EH (cell line): ENCODE results near the gene FBXW2.

Experiments
- DNase-seq: peaks from one replicate; pipeline ENCODE4 v3.0.0-alpha.2; 2015; ENCODE audit warnings: low read depth

Gene FBXW2

DNA sequence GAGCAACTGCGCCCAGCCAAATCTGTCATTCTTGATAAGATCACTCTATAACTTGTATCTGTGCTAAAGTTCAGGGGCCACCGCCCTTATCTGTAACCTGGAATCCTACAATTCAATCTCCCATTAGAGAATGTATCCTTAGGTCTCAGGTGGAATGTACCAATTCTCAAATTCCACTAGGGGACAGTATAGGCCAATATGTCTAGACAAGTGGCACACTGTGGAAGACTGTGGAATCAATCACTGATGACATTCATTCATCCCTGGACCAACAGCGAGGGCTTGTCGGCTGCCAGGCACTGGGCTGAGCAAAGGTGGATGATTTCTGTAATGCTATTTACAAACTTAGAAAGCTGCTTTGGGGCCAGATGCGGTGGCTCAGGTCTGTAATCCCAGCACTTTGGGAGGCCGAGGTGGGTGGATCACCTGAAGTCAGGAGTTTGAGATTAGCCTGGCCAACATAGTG, 50.2 kb downstream of the FBXW2 start:
- peak; percentile 44 for DNase-seq

GRCh38 chr9:120741701-120742100, 51.5 kb downstream of the FBXW2 start:
- no peak for DNase-seq

GRCh38 chr9:120741191-120741590, 52.0 kb downstream of the FBXW2 start:
- no peak for DNase-seq

- peak; percentile 31 for DNase-seq
These were observed 53.1 kb downstream of the FBXW2 start for GRCh38 chr9:120740132-120740531.

- DNase-seq = no peak
These were observed 55.6 kb downstream of the FBXW2 start for GRCh38 chr9:120737416-120738165.

- DNase-seq = no peak
These were observed 56.3 kb downstream of the FBXW2 start for GRCh38 chr9:120736881-120737280.

- no peak for DNase-seq
These were observed 57.6 kb downstream of the FBXW2 start for GRCh38 chr9:120735415-120736126.

GRCh38 chr9:120734607-120735410, 58.4 kb downstream of the FBXW2 start:
- DNase-seq = no peak

GRCh38 chr9:120733190-120733589, 60.0 kb downstream of the FBXW2 start:
- peak; percentile 65 for DNase-seq

DNA sequence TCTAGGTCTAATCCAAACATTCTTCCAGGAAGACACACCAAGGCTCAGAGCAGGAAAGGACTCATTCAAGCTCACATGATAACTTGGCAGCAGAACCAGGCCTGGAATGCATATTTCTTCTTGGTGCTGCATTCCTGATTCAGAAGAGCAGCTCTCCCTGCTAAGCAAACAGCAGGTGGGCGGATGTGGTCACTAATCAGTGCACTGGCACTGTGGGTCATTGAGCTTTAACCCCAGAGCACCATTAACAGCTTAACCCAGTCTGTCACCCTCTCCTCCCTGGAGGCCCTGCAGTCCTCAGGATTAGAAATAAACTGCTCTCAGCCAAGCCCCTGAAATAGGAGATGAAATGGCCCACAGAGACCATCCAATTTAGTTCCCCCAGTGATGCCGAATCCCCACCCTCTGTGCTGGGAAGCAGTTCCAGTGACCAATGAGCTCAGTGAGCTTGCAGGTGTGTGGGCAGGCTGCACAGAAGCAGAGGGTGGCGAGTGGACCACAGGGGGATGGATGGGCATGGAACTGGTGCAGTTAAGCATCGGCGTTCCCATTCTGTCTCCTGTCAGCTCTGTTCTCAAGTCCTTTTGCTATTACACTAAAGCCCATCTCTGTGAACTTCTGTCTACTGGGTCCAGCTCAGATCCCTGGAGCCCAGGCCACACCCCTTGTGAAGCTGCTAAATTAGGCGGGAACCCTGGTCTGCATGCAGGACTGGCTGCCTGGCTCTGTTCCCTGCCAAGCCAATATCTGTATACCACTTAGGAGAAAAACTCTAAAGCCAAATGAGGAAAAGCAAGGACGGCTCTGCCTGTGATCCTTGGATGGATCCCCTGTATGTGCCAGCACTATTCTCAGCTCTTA, 62.3 kb downstream of the FBXW2 start:
- peak; percentile 91 for DNase-seq

- DNase-seq = no peak
These were observed 63.4 kb downstream of the FBXW2 start for GRCh38 chr9:120729791-120730241.

DNA sequence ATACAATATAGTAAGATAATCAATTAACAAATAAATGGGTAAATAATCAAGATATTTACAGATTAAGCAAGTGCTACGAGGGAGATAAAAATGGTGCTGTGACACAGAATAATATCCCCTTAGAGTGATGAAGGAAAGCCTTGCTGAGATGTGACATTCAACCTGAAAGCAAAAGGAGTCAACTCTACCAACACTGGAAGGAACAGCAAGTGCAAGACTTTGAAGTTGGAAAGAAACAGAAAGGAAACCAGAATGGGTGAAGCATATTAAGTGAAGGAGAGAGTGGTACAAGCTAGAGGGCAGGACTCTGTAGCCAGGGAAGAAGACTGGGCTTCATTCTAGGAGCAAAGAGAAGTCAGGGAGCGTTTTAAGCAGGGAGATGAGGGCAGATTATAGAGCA, 66.7 kb downstream of the FBXW2 start:
- no peak for DNase-seq

DNA sequence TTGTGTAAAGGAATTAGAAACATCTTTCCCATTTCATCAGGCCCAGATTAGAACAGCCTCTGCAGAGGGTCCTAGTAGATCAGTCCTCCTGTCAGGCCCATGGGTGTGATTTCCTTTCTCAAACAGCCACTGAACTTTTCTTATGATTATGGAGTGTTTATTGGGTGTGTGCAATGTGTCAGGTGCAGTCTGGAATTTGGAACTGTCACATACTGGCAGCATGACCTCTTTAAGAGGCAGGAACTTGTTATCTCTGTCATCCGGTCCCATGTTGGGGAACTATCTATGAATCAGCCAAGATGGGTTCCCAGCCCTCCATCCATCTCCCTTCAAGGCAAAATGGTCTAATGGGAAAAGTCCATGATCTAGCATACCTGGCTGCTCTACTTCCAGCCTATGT, 67.3 kb downstream of the FBXW2 start:
- no peak for DNase-seq

GRCh38 chr9:120724757-120725400, 68.3 kb downstream of the FBXW2 start:
- no peak for DNase-seq

GRCh38 chr9:120723565-120723964, 69.7 kb downstream of the FBXW2 start:
- peak; percentile 71 for DNase-seq

DNA sequence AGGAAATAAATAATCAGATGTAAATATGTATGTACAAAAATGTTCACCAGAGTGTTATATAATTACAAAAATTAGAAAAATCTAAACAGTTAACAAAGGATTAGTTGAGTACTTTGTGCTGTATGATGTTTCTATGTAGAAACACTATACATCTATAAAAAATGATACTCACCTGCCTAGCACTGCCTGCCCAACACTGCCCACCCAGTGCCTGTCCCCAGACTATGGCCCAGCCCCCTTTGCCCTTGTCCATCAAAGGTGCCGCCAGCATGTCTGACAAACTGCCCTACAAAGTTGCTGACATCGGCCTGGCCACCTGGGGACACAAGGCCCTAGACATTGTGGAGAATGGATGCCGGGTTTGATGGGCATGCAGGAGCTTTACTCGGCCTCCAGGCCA, 72.8 kb downstream of the FBXW2 start:
- DNase-seq = no peak

- no peak for DNase-seq
These were observed 74.9 kb downstream of the FBXW2 start for GRCh38 chr9:120718316-120718715.

- DNase-seq = no peak
These were observed 76.0 kb downstream of the FBXW2 start for GRCh38 chr9:120717176-120717575.

DNA sequence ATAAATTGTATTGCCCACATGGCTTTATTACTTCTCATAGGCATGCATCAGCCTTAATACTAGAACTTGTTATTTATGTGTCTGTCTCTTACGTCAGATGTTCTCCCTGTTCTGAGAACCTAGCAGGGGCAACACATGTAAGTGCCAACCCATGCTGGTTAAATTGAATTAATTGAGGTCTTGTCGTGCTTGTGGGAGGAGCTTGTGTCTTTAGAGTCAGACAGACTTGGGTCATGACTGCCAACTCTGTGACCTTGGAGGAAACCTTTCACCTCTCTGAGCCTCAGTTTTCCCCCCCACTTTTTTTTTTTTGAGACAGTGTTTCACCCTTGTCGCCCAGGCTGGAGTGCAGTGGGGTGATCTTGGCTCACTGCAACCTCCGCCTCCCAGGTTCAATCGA, 76.7 kb downstream of the FBXW2 start:
- no peak for DNase-seq

DNA sequence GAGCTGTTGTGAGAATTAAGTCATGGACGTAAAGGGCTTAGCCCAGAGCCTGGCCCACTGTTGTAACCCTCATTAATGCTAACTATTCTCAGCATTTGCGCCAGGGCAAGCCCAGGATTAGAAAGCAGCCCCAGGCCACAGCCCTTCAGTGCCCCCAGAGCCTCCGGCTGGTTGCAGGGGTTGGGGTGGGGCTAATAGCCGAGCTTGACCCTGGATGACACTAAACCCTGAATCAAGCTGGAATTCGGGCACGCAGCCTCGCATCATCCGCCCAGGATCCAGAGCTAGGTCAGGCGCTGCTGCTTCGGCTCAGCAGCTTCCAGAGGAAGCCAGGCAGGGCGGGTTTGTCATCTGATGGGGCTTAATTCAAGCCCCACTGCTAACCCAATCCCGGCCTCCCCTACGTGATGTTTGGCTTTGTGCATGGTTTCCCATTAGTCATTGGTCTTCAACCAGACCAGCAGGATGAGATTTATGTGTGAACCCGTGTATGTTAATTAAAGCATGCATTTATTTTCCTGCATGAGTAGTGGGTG, 77.8 kb downstream of the FBXW2 start:
- peak; percentile 88 for DNase-seq
